GM18907 (cell line): ENCODE results near the gene GLCE.
"Not testable (repeated sequence)": the region's sequence is repeated elsewhere in the genome, so short reads cannot be mapped to it uniquely, and the experiment has no call there.

ENCODE experiments used
- ATAC-seq: cut with Tn5 transposase; IDR thresholded peaks from one replicate; pipeline ENCODE4 v1.9.1; 2021; ENCODE audit warnings: mild to moderate bottlenecking, moderate library complexity; ENCODE audit not compliant: unreplicated experiment

Gene GLCE

GRCh38 chr15:69158201-69158842, 2.1 kb upstream of the GLCE start:
- no peak for ATAC-seq

GRCh38 chr15:69158843-69159240, 1.6 kb upstream of the GLCE start:
- no peak for ATAC-seq

- no peak for ATAC-seq
These were observed 662 bp upstream of the GLCE start for GRCh38 chr15:69159805-69160140.

- no peak for ATAC-seq
These were observed 843 bp downstream of the GLCE start for GRCh38 chr15:69161079-69161877.

GRCh38 chr15:69161878-69162213, 1.4 kb downstream of the GLCE start:
- no peak for ATAC-seq

GRCh38 chr15:69163141-69163669, 2.8 kb downstream of the GLCE start:
- ATAC-seq = no peak

- no peak for ATAC-seq
These were observed 4.6 kb downstream of the GLCE start for GRCh38 chr15:69164807-69165636.

GRCh38 chr15:69165637-69166025, 5.2 kb downstream of the GLCE start:
- ATAC-seq = no peak

GRCh38 chr15:69167218-69167846, 6.9 kb downstream of the GLCE start:
- ATAC-seq = no peak

GRCh38 chr15:69168361-69168760, 7.9 kb downstream of the GLCE start:
- ATAC-seq = not testable (repeated sequence)

- ATAC-seq = not testable (repeated sequence)
These were observed 9.1 kb downstream of the GLCE start for GRCh38 chr15:69169540-69169939.

- no peak for ATAC-seq
These were observed 10.2 kb downstream of the GLCE start for GRCh38 chr15:69170597-69170996.

- no peak for ATAC-seq
These were observed 12.4 kb downstream of the GLCE start for GRCh38 chr15:69172847-69173246.

- no peak for ATAC-seq
These were observed 15.1 kb downstream of the GLCE start for GRCh38 chr15:69175536-69175935.

GRCh38 chr15:69181424-69181823, 21.0 kb downstream of the GLCE start:
- ATAC-seq = no peak

- ATAC-seq = no peak
These were observed 24.8 kb downstream of the GLCE start for GRCh38 chr15:69185216-69185615.

GRCh38 chr15:69185706-69186105, 25.3 kb downstream of the GLCE start:
- no peak for ATAC-seq

GRCh38 chr15:69189157-69189556, 28.7 kb downstream of the GLCE start:
- no peak for ATAC-seq

- ATAC-seq = no peak
These were observed 29.7 kb downstream of the GLCE start for GRCh38 chr15:69190091-69190490.

- ATAC-seq = no peak
These were observed 30.1 kb downstream of the GLCE start for GRCh38 chr15:69190504-69190903.
